ENCODE data around the gene COLQ.

- TF ChIP-seq YY1 (IDR thresholded peaks at IDR 0.05) = no peak
- no peak for TF ChIP-seq CTCF (IDR thresholded peaks at IDR 0.05; ENCODE audit: low read depth, low read length, missing input control)
- TF ChIP-seq EGR1 (IDR thresholded peaks at IDR 0.05; ENCODE audit: low read depth in 2 of 2) = no peak
- TF ChIP-seq MAX (IDR thresholded peaks at IDR 0.05) = no peak
- TF ChIP-seq SP1 (IDR thresholded peaks at IDR 0.05) = no peak
- no peak for TF ChIP-seq HNF4G (IDR thresholded peaks at IDR 0.05)
- no peak for TF ChIP-seq REST (IDR thresholded peaks at IDR 0.05)
- TF ChIP-seq FOXA2 (IDR thresholded peaks at IDR 0.05) = no peak
- no peak for TF ChIP-seq ZBTB33 (IDR thresholded peaks at IDR 0.05)
- no peak for TF ChIP-seq RAD21 (IDR thresholded peaks at IDR 0.05)
- no peak for TF ChIP-seq FOXA1 (IDR thresholded peaks at IDR 0.05)
- no peak for TF ChIP-seq TAF1 (conservative IDR thresholded peaks at IDR 0.05)
- TF ChIP-seq JUND (IDR thresholded peaks at IDR 0.05) = no peak
- TF ChIP-seq GABPA (IDR thresholded peaks at IDR 0.05 in 1 of 2, conservative IDR thresholded peaks at IDR 0.05 in 1 of 2) = no peak
These were observed 37.1 kb upstream of the COLQ start for GRCh38 chr3:15558581-15558980.
